Inflammatory macrophage treated with lipopolysaccharide for 4 hours (primary cell): ENCODE data around the gene TTC39A.
"Not testable (repeated sequence)": the region's sequence is repeated elsewhere in the genome, so short reads cannot be mapped to it uniquely, and the experiment has no call there.

Source experiments
- DNase-seq: peaks from one replicate; pipeline ENCODE4 v3.0.0-alpha.2; 2020

The TTC39A gene

DNA sequence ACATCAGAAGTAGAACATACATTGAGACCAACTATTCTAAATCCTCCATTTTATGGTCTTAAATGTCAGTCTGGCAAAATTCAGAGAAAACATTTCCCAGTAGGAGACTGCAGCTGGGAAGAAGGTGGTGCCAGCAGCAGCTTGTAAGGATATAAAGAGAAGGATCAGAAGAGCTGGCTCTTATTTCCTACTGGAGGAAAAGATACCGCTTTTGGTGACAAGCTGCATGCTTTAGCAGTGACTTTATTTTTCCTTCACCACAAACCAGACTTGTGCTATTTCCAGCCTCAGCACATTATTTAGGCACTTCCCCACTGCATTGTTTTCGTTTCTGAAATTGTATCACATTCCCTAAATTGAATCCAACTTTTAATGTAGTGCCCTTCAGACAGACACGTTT, 65.9 kb downstream of the TTC39A start:
- peak; percentile 20 for DNase-seq

DNA sequence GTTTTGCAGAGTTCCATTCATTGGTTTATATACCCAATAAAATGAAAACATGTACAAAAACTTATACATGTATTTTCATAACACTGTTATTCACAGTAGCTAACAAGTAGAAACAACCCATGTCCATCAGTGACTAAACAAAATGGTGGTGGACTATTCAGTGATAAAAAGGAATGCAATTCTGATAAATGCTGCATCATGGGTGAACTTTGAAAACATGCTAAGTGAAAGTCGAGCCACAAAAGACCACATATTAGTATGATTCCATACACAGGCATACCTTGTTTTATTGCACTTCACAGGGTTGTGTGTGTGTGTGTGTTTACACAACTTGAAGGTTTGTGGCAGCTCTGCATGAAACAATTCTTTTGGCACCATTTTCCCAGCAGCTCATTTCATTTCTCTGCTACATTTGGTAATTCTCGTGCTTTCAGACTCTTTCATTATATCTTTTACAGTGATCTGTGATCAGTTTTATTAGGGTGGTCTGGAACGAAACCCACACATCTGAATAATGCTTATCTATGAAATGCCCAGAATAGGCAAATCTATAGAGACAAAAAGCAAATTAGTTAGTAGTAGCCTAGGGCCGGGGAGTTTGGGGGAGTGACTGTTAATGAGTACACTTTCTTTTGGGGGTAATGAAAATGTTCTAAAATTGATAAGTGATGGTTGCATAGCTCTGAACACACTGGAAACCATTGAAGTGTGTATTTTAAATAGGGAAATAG, 67.0 kb downstream of the TTC39A start:
- no peak for DNase-seq

DNA sequence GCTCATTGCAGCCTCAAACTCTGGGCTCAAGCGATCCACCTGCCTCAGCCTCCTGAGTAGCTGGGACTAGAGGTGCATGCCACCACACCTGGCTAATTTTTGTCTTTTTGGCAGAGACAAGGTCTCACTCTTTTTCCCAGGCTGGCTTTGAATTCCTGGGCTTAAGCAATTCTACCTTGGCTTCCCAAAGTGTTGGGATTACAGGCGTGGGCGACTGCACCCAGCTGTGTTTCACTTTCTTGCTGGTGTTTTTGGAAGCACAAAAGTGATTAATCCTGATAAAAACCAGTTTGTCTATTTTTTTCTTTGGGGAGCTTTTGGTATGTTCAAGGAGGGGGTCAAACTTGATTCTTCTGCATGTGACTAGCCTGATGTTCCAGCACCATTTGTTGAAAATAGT, 75.0 kb downstream of the TTC39A start:
- no peak for DNase-seq

DNA sequence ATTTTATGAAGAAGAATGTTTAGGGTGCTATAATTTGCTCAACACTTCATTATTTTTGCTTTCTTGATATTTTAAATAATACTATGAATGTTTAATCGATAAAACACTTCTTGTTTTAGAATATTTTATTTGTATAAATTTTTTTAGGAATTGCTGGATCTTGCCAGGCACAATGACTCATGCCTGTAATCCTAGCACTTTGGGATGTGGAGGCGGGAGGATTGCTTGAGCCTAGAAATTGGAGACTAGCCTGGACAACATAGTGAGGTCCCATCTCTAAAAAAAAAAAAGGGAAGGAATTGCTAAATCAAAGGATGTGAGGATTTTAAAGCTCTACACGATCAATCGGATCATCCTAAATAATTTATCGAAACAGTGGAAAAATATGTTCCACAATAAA, 76.7 kb downstream of the TTC39A start:
- DNase-seq: no peak

DNA sequence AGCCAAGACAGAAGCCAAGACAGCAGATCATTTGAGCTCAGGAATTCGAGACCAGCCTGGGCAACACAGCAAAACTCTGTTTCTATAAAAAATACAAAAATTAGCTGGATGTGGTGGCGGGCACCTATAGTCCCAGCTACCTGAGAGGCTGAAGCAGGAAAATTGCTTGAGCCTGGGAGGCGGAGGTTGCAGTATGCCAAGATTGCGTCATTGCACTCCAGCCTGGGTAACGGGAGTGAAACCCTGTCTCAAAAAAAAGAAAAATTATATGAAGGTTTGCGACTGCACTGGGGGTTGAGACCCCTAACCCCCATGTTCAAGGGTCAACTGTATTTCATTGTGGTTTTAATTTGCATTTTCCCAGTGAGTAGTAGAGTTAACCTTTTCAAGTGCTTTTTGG, 78.0 kb downstream of the TTC39A start:
- DNase-seq: no peak

- DNase-seq: not testable (repeated sequence)
Observed at GRCh38 chr1:51251165-51251564, 79.2 kb downstream of the TTC39A start.

- DNase-seq: not testable (repeated sequence)
Observed at GRCh38 chr1:51250729-51251128, 79.6 kb downstream of the TTC39A start.

- DNase-seq: no peak
Observed at GRCh38 chr1:51249445-51249844, 80.9 kb downstream of the TTC39A start.

GRCh38 chr1:51247499-51247898, 82.9 kb downstream of the TTC39A start:
- DNase-seq: no peak

- no peak for DNase-seq
Observed at GRCh38 chr1:51247022-51247421, 83.3 kb downstream of the TTC39A start.

DNA sequence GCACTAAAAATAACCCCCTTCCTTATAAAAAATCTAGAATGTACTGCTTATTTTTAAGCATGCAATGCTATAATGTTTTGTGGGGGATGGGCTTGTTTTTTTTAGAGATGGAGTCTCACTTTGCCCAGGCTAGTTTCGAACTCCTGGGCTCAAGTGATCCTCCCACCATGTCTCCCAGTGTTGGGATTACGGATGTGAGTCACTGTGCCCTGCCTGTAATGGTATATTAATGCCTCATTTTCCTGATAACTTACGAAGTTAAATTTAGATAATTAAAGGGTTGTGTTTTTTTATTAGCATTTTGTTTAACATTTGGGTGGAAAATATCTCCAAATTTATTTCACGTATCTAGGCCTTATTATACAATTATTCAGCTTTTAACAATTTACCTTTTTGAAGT, 87.8 kb downstream of the TTC39A start:
- no peak for DNase-seq

GRCh38 chr1:51241119-51241518, 89.2 kb downstream of the TTC39A start:
- no peak for DNase-seq

GRCh38 chr1:51240084-51240483, 90.3 kb downstream of the TTC39A start:
- no peak for DNase-seq

- no peak for DNase-seq
Observed at GRCh38 chr1:51238034-51238403, 92.3 kb downstream of the TTC39A start.

DNA sequence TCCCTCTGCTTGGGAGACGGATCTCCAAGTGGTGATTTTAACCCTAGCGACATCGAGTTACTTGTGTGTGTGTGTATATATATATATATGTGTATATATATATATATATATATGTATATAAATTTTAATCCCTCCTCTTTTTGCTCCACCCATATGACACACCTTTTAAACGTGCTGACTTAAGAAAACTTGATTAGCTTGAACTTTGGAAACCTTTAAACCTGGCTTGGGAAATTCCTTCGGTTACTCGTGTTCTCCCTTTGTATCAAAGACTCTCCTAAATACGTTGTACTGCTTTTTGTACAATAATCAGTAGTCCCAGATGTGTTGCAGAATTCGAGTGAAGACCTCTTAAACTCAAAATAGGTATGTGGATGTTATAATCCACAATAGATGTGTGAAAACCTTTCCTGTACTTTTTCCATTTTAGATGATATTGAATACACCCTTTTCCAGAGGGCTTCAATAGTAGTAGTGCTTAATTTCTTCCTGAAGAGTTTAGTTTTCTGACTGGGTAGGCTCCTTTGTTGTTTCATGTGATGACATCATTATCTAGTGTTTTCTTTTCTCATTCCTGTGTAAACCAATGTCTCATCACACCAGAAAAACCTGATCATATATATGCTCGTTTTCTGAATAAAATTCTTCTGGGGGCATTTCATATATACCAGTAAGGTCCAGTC, 92.9 kb downstream of the TTC39A start:
- no peak for DNase-seq
